ENCODE measurements around the gene BCL2.
A peak's percentile ranks its signal among the peaks of the same experiment; 100 is the strongest.

DNA sequence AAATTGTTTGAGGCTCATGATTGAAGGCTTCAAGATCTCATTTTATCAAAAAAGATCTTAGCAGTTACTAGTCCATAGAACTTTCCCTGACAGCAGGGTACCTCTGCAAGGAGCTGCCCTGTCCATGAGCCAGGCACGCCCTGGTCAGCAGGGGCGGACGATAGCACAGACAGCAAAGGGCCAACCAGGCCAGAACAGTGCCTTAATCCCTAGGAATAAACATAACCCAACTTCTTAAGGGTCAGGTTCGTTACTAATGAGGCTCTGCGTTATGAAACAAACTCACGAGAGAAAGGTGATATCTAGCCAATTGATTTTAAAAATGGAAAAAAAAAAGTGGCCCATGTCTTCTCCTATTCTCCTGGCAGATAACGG, 59.2 kb downstream of the BCL2 start:
- TF ChIP-seq, protein P1, sequence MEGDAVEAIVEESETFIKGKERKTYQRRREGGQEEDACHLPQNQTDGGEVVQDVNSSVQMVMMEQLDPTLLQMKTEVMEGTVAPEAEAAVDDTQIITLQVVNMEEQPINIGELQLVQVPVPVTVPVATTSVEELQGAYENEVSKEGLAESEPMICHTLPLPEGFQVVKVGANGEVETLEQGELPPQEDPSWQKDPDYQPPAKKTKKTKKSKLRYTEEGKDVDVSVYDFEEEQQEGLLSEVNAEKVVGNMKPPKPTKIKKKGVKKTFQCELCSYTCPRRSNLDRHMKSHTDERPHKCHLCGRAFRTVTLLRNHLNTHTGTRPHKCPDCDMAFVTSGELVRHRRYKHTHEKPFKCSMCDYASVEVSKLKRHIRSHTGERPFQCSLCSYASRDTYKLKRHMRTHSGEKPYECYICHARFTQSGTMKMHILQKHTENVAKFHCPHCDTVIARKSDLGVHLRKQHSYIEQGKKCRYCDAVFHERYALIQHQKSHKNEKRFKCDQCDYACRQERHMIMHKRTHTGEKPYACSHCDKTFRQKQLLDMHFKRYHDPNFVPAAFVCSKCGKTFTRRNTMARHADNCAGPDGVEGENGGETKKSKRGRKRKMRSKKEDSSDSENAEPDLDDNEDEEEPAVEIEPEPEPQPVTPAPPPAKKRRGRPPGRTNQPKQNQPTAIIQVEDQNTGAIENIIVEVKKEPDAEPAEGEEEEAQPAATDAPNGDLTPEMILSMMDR (IDR thresholded peaks at IDR 0.05), result no peak
- TF ChIP-seq POLR2AphosphoS5 (IDR thresholded peaks at IDR 0.05) (peak in 1 of 2 donors; percentile 44), POLR2A (IDR thresholded peaks at IDR 0.05; ENCODE audit: low read depth) (no peak)
